GM20000 (cell line): Measurements from ENCODE around the gene NEK11.

ENCODE experiments used
- DNase-seq: peaks from one replicate; pipeline ENCODE4 v3.0.0; 2012; ENCODE audit warnings: low spot score
- CTCF ChIP-seq: IDR thresholded peaks from 2 replicates; pipeline ENCODE4 v1.5.1; 2012; ENCODE audit warnings: mild to moderate bottlenecking, control low read depth; ENCODE audit errors: extremely low read depth, missing control alignments

NEK11 gene

GRCh38 chr3:131314318-131314717, 287.6 kb downstream of the NEK11 start:
- DNase-seq = no peak
- TF ChIP-seq CTCF = no peak

GRCh38 chr3:131315162-131315561, 288.5 kb downstream of the NEK11 start:
- no peak for TF ChIP-seq CTCF
- no peak for DNase-seq

GRCh38 chr3:131317667-131318066, 291.0 kb downstream of the NEK11 start:
- DNase-seq = no peak
- TF ChIP-seq CTCF = no peak

GRCh38 chr3:131323014-131323413, 296.3 kb downstream of the NEK11 start:
- TF ChIP-seq CTCF = no peak
- DNase-seq = no peak

DNA sequence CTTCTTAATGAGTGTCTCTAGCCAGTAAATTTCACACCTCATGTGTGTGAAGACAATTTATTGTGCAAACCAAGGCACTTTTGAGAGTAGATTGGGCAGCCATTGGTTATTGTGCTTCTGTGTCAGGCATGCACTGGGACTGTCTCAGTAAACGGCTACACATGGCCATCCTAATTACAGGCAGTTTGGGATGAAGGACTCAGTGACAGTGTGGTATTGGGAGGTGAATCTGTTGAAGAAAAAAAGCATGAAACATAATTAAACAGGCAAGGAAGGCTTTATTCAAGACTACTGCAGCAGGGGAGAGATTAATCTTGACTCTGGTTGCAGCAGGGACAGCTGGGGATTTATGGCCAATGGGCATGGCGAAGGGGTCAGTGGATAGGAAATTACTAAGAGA, 297.1 kb downstream of the NEK11 start:
- no peak for TF ChIP-seq CTCF
- no peak for DNase-seq

- no peak for TF ChIP-seq CTCF
- DNase-seq = no peak
Measured at GRCh38 chr3:131324923-131325322, 298.2 kb downstream of the NEK11 start.

GRCh38 chr3:131326307-131326706, 299.6 kb downstream of the NEK11 start:
- no peak for DNase-seq
- no peak for TF ChIP-seq CTCF

GRCh38 chr3:131328721-131329120, 302.0 kb downstream of the NEK11 start:
- no peak for DNase-seq
- no peak for TF ChIP-seq CTCF
